ENCODE results near the gene MMP24OS.
A peak's percentile ranks its signal among the peaks of the same experiment; 100 is the strongest.

MMP24OS gene

GRCh38 chr20:35291654-35292503, 14.0 kb upstream of the MMP24OS start, which contains the start of gene FAM83C:
TSS of gene FAM83C (minus strand) at chr20:35292425. CDS start at chr20:35292304, 121 bp downstream.
- no peak for DNase-seq (ENCODE audit: low read depth)

- no peak for DNase-seq (ENCODE audit: low read depth)
Observed at GRCh38 chr20:35290887-35291417, 13.0 kb upstream of the MMP24OS start.

- no peak for DNase-seq (ENCODE audit: low read depth)
Observed at GRCh38 chr20:35290186-35290886, 12.4 kb upstream of the MMP24OS start.

DNA sequence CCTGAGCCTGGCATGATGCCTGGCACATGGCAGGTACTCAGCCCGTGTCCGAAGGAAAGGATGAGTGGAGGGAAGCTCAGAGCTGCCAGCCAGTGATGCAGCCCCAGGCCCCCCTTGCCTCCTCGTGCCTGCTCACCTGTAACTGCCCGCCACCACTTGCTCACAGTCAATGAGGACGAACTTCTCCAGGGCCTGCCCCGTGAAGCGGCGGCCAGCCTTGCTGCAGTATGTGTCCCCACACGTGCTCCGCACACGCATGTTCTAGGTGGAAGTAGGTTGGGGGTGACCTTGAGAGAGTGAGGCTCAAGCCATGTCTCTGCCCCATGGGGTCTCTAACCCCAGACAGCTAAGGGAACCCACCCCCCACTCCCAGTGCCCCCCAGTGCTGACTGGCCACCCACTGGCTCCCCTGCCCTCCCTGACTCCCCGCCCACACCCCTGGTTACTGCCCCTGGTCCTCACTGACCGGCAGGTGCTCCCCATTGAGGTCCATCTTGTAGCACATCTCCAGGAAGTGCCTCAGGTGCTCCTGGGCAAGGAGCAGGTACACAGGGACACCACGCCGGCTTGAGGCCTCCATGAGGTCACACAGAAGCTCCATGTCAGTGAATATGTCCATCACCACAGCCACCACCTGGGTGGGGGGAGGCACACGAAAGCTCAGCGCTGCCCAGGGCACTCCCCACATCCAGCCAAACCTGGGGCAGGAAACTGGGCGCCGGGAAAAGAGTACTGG, 10.6 kb upstream of the MMP24OS start:
- DNase-seq (ENCODE audit: low read depth) = no peak

DNA sequence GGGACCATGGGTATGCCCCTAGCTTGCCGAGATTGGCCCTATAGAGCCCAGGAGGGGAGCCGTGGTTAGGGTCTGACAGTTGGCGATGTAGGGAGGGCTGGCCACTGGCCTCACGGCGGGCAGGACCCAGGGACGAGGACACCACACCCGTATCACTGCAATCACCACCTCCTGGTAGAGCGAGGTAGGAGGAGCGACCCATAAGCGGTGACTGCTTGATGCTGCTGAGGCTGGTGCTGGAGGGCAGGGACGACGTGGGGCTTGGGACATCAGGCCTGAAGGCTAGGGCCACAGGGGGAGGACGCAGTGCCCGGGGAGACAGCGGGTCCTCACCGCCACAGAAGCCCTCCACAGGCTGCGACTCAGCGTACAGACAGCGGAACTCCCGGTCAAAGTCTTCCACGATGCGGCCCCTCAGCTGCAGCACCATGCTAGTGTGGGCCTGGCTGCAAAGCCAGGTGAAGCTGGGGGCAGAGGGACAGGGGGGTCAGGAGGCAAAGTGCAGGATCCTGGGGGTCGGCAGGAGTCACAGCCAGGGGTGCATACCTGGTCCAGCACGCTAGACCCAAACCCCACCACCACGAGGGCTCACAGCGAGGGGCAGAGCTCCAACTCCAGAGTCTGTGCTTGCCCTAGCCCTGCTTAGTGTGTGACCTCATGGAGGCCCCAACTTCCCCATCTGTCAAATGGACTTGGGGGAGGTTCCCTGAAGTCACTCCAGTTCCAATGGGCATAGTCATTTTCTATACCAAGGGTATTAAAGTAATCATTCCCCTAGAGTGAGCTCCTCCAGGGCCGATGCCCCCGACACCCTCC, 9.8 kb upstream of the MMP24OS start:
- DNase-seq (ENCODE audit: low read depth) = no peak

DNA sequence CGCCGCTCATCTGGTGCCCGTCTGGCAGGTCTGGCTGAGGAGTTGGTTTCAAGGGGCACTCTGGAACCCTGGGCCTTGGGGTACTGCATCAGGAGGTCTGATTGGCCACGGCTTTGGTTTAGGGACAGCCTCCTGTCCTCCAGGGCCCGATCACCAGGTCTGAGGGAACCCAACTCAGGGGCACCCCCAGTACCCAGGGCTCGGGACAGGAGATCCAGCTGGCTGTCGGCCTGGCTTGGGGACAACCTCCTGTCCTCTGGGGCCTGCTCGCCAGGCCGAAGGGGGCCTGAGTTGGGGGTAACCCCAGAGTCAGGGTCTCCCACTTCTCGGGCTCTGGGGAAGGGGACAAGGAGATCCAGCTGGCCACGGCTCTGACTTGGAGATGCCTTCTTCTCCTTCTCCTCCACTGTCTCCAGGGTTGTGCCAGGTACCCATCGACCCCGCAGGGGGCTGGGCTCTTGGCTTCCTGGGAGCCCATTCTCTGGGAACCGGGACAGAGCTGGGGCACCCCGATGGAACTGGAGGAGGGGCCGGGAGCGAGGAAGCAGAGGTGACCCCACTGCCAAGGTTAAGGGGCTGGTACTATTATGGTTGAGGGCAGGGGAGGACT, 9.1 kb upstream of the MMP24OS start:
- no peak for DNase-seq (ENCODE audit: low read depth)

- DNase-seq (ENCODE audit: low read depth) = no peak
Observed at GRCh38 chr20:35286077-35286898, 8.4 kb upstream of the MMP24OS start.

- DNase-seq (ENCODE audit: low read depth) = no peak
Observed at GRCh38 chr20:35285806-35286076, 7.8 kb upstream of the MMP24OS start.

GRCh38 chr20:35284992-35285805, 7.3 kb upstream of the MMP24OS start:
- DNase-seq (ENCODE audit: low read depth) = no peak

DNA sequence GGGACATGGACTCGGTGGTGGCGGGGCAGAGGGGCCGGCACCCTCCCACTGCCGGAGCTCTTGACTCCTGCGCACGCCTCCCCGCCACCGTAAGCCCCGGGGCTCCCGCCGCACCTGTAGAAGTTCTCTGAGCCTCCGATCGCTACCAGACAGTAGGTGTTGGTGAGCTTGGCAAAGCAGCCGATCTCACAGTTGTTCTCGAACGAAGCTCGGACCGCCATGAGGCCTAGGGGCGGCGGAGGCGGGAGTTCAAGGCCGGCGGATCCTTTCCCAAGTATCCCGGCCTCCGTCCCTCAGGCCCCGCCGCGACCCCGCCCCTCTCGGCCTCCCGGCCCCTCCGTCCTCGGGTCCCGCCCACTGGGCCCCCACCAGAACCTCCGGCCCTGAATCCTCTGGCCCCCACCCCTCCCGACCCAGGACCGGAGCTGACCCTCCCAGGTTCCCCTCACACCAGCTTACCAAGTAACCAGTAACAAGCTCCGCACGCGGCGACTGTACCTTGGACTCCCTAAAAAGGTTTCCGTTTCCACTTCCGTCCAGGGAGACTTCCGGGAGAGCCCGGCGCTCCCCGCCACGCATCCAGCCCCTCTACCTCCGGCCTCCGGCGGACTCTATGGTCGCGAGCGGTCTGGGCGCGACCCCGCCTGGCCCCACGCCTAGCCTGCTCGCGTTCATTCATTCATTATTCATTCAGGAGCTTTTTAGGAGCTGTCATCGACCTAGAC, 6.5 kb upstream of the MMP24OS start, which contains the start of gene EIF6:
EIF6 (minus strand) TSS at position 506 of the 725 bp plus-strand sequence; CDS start at position 221, 285 bp downstream.
- peak; percentile 61 for DNase-seq (ENCODE audit: low read depth)

- DNase-seq (ENCODE audit: low read depth) = no peak
Observed at GRCh38 chr20:35283441-35284266, 5.7 kb upstream of the MMP24OS start.

- no peak for DNase-seq (ENCODE audit: low read depth)
Observed at GRCh38 chr20:35281506-35282101, 3.7 kb upstream of the MMP24OS start.

DNA sequence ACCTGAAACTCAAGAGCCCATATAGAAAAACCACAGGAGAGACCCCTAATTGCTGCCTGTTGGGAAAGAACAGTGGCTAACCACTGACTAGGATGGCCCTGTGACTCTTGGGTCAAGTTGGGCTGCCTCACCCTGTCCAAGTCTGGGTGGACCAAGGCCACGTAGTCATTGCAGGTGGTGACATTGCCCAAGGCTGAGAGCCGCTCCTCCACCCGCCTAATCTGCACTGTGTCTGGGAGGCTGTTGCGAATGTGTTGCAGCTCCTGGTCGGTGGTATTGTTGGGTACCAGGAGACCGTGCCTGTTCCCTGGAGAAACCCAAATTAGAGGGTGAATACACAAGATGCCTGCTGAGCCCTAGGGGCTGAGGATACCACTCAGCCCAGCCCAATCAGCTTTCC, 2.6 kb upstream of the MMP24OS start:
- no peak for DNase-seq (ENCODE audit: low read depth)

DNA sequence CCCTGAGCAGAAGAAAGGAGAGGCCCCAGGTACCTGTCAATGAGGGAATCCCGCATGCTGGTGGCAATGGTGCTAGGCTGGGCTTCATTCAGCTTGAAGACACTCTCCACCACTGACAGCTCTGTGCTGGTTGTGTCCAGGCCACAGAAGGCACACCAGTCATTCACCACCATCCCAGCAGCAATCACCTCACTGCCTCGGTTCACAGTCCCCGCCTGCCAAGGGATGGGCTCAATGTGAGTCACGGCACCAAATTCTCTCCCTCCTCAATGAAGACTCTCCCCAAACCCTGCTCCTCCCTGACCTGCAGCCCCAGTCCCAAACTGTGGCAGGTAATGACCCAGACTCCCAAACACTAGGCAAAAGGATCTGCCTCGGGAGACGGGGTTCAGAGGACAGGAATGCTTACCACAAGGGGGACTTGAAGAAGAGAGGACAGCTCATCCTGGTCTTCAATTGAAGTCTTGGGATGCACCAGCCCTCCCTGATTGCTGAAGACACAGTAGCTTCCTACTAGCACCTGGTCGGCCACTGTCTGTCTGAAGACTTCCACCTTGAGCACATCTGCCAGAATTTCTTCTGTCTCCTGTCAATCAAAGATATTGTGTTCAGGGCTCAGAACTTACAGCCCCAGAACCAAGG, 1.7 kb upstream of the MMP24OS start:
- no peak for DNase-seq (ENCODE audit: low read depth)

- DNase-seq (ENCODE audit: low read depth) = no peak
Observed at GRCh38 chr20:35279040-35279439, 1.1 kb upstream of the MMP24OS start.

GRCh38 chr20:35277127-35277526, 795 bp downstream of the MMP24OS start:
- no peak for DNase-seq (ENCODE audit: low read depth)

DNA sequence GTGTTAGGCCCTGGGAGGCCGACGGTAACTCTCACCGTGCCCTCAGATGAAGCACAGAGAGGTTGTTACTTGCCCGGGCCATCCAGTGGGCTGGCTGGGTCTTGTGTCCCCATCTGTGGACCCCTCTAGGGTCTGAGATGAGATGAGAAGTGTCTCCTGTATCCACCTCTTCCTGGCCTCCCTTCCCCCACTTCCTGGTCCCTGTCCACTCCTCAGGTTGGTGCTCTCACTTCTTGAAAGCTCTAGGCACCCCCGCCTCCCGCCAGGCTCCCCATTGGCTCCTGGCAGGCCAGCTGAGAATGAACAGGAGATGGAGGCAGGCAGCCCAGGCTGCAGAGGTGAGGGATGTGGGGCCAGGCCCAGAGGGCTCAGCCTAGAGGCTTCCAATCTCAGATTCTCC, 1.5 kb downstream of the MMP24OS start:
- DNase-seq (ENCODE audit: low read depth) = no peak
